ENCODE results near the gene LARP1B.

The LARP1B gene

GRCh38 chr4:128163177-128164117, 102.3 kb downstream of the LARP1B start:
- no peak overlapping the region for H3K4me3 ChIP-seq (ENCODE audit: low read depth, low read length)
- DNase-seq (ENCODE audit: low read depth), result no peak
- no peak for TF ChIP-seq CTCF (IDR thresholded peaks at IDR 0.05; ENCODE audit: low read depth, low read length, missing control alignments)

- TF ChIP-seq CTCF (IDR thresholded peaks at IDR 0.05; ENCODE audit: low read depth, low read length, missing control alignments), result no peak
- no peak for DNase-seq (ENCODE audit: low read depth)
- no peak overlapping the region for H3K4me3 ChIP-seq (ENCODE audit: low read depth, low read length)
These were observed 105.9 kb downstream of the LARP1B start for GRCh38 chr4:128166982-128167381.

- DNase-seq (ENCODE audit: low read depth), result no peak
- no peak overlapping the region for H3K4me3 ChIP-seq (ENCODE audit: low read depth, low read length)
- TF ChIP-seq CTCF (IDR thresholded peaks at IDR 0.05; ENCODE audit: low read depth, low read length, missing control alignments), result no peak
These were observed 107.6 kb downstream of the LARP1B start for GRCh38 chr4:128168701-128169100.

- no peak for TF ChIP-seq CTCF (IDR thresholded peaks at IDR 0.05; ENCODE audit: low read depth, low read length, missing control alignments)
- H3K4me3 ChIP-seq (ENCODE audit: low read depth, low read length), result no peak overlapping the region
- no peak for DNase-seq (ENCODE audit: low read depth)
These were observed 108.1 kb downstream of the LARP1B start for GRCh38 chr4:128169245-128169644.

GRCh38 chr4:128176643-128177042, 115.5 kb downstream of the LARP1B start:
- no peak for TF ChIP-seq CTCF (IDR thresholded peaks at IDR 0.05; ENCODE audit: low read depth, low read length, missing control alignments)
- no peak overlapping the region for H3K4me3 ChIP-seq (ENCODE audit: low read depth, low read length)
- DNase-seq (ENCODE audit: low read depth), result no peak

- no peak for DNase-seq (ENCODE audit: low read depth)
- TF ChIP-seq CTCF (IDR thresholded peaks at IDR 0.05; ENCODE audit: low read depth, low read length, missing control alignments), result no peak
- H3K4me3 ChIP-seq (ENCODE audit: low read depth, low read length), result no peak overlapping the region
These were observed 116.4 kb downstream of the LARP1B start for GRCh38 chr4:128177498-128177897.

- DNase-seq (ENCODE audit: low read depth), result no peak
- TF ChIP-seq CTCF (IDR thresholded peaks at IDR 0.05; ENCODE audit: low read depth, low read length, missing control alignments), result no peak
- H3K4me3 ChIP-seq (ENCODE audit: low read depth, low read length), result no peak overlapping the region
These were observed 125.5 kb downstream of the LARP1B start for GRCh38 chr4:128186623-128187022.

All from GM12864 (cell line).